Stomach smooth muscle (tissue), 2 donors: Measurements from ENCODE around the gene CIAPIN1.
"Not testable (repeated sequence)": the region's sequence is repeated elsewhere in the genome, so short reads cannot be mapped to it uniquely, and the experiment has no call there.

Experiments
- H3K27ac ChIP-seq: one replicate; pipeline ENCODE4 v1.7.0; 2013; ENCODE audit warnings: mild to moderate bottlenecking, low read length, inconsistent platforms
- H3K27me3 ChIP-seq, 2 donors: one replicate each; pipeline ENCODE4 v1.7.0; 2013; ENCODE audit warnings: low read length in 2 of 2; ENCODE audit not compliant: insufficient read depth in 2 of 2, control insufficient read depth in 1 of 2
- H3K36me3 ChIP-seq, 2 donors: one replicate each; pipeline ENCODE4 v1.7.0; 2013; ENCODE audit warnings: low read length in 2 of 2; ENCODE audit not compliant: control insufficient read depth in 2 of 2, insufficient read depth in 2 of 2
- H3K4me1 ChIP-seq: one replicate; pipeline ENCODE4 v1.7.0; 2013; ENCODE audit warnings: low read length; ENCODE audit not compliant: control insufficient read depth, insufficient read depth
- H3K4me3 ChIP-seq, 2 donors: one replicate each; pipeline ENCODE4 v1.7.0; 2013; ENCODE audit warnings: low read length in 2 of 2
- H3K9ac ChIP-seq, 2 donors: one replicate each; pipeline ENCODE4 v1.7.0; 2013; ENCODE audit warnings: low read length in 2 of 2, mild to moderate bottlenecking in 1 of 2
- H3K9me3 ChIP-seq, 2 donors: one replicate each; pipeline ENCODE4 v1.7.0; 2013; ENCODE audit warnings: low read length in 2 of 2; ENCODE audit not compliant: control insufficient read depth in 2 of 2
- donor health status: healthy.
- donor health status: Pancreatic carcinoma.

CIAPIN1 gene

GRCh38 chr16:57401943-57402640, 45.1 kb downstream of the CIAPIN1 start:
- Histone ChIP-seq H3K4me1 (no peaks in the 10 kb centered on the region), H3K9me3 (no peaks in the 10 kb centered on the region), H3K4me3 (no peak overlapping the region), H3K27ac (no peak overlapping the region), H3K36me3 (no peaks in the 10 kb centered on the region), H3K27me3 (no peaks in the 10 kb centered on the region), H3K9ac (no peak overlapping the region)

- not testable (repeated sequence) for H3K27me3 ChIP-seq, H3K9me3 ChIP-seq, H3K27ac ChIP-seq, H3K36me3 ChIP-seq, H3K4me1 ChIP-seq, H3K4me3 ChIP-seq, H3K9ac ChIP-seq
Observed at GRCh38 chr16:57397493-57397892, 49.7 kb downstream of the CIAPIN1 start.

- peaks cover 0 to 2% of the 10 kb centered on the region in 2 donors for H3K9me3 ChIP-seq
- no peaks in the 10 kb centered on the region for H3K4me1 ChIP-seq
- no peak overlapping the region for H3K4me3 ChIP-seq
- no peaks in the 10 kb centered on the region for H3K36me3 ChIP-seq
- H3K27ac ChIP-seq = no peak overlapping the region
- no peaks in the 10 kb centered on the region for H3K27me3 ChIP-seq
- H3K9ac ChIP-seq = no peak overlapping the region
Observed at GRCh38 chr16:57396786-57397185, 50.4 kb downstream of the CIAPIN1 start.

GRCh38 chr16:57395026-57395425, 52.2 kb downstream of the CIAPIN1 start:
- no peak overlapping the region for H3K9ac ChIP-seq
- peaks cover 0 to 2% of the 10 kb centered on the region in 2 donors for H3K9me3 ChIP-seq
- H3K4me3 ChIP-seq = no peak overlapping the region
- H3K27me3 ChIP-seq = no peaks in the 10 kb centered on the region
- no peak overlapping the region for H3K27ac ChIP-seq
- no peaks in the 10 kb centered on the region for H3K36me3 ChIP-seq
- H3K4me1 ChIP-seq = no peaks in the 10 kb centered on the region

GRCh38 chr16:57394444-57394843, 52.7 kb downstream of the CIAPIN1 start:
- no peak overlapping the region for H3K4me3 ChIP-seq
- no peak overlapping the region for H3K27ac ChIP-seq
- no peaks in the 10 kb centered on the region for H3K36me3 ChIP-seq
- H3K9ac ChIP-seq = no peak overlapping the region
- no peaks in the 10 kb centered on the region for H3K4me1 ChIP-seq
- no peaks in the 10 kb centered on the region for H3K27me3 ChIP-seq
- peaks cover 0 to 2% of the 10 kb centered on the region in 2 donors for H3K9me3 ChIP-seq

GRCh38 chr16:57392694-57393093, 54.5 kb downstream of the CIAPIN1 start:
- H3K9me3 ChIP-seq = peaks cover 0 to 2% of the 10 kb centered on the region in 2 donors
- no peaks in the 10 kb centered on the region for H3K4me1 ChIP-seq

GRCh38 chr16:57391708-57392107, 55.5 kb downstream of the CIAPIN1 start:
- Histone ChIP-seq H3K4me3 (no peak overlapping the region), H3K9ac (no peak overlapping the region), H3K27me3 (no peaks in the 10 kb centered on the region), H3K4me1 (no peaks in the 10 kb centered on the region), H3K27ac (no peak overlapping the region), H3K36me3 (no peaks in the 10 kb centered on the region), H3K9me3 (peaks cover 0 to 2% of the 10 kb centered on the region in 2 donors)

More at GRCh38 chr16:57392694-57393093, 54.5 kb downstream of the CIAPIN1 start:
- Histone ChIP-seq H3K36me3 (no peaks in the 10 kb centered on the region), H3K27me3 (no peaks in the 10 kb centered on the region), H3K4me3 (no peak overlapping the region), H3K9ac (no peak overlapping the region), H3K27ac (no peak overlapping the region)

GRCh38 chr16:57391300-57391699, 55.9 kb downstream of the CIAPIN1 start:
- Histone ChIP-seq H3K36me3 (no peaks in the 10 kb centered on the region), H3K27ac (no peak overlapping the region), H3K9me3 (peaks cover 0 to 2% of the 10 kb centered on the region in 2 donors), H3K9ac (no peak overlapping the region), H3K4me3 (no peak overlapping the region), H3K4me1 (no peaks in the 10 kb centered on the region), H3K27me3 (no peaks in the 10 kb centered on the region)

GRCh38 chr16:57390636-57391295, 56.4 kb downstream of the CIAPIN1 start:
- no peak overlapping the region for H3K9ac ChIP-seq
- no peaks in the 10 kb centered on the region for H3K4me1 ChIP-seq
- H3K9me3 ChIP-seq = peaks cover 0 to 2% of the 10 kb centered on the region in 2 donors
- H3K36me3 ChIP-seq = no peaks in the 10 kb centered on the region
- H3K27me3 ChIP-seq = no peaks in the 10 kb centered on the region
- H3K27ac ChIP-seq = no peak overlapping the region
- no peak overlapping the region for H3K4me3 ChIP-seq

- Histone ChIP-seq H3K27ac (no peak overlapping the region), H3K27me3 (no peaks in the 10 kb centered on the region), H3K36me3 (no peaks in the 10 kb centered on the region), H3K9ac (no peak overlapping the region), H3K4me1 (peaks cover 5% of the 10 kb centered on the region), H3K9me3 (no peaks in the 10 kb centered on the region), H3K4me3 (no peak overlapping the region)
Observed at GRCh38 chr16:57389087-57389468, 58.1 kb downstream of the CIAPIN1 start.
